WERI-Rb-1 (cell line): ENCODE results near the gene B4GALNT3.

Experiments used
- DNase-seq: peaks from one replicate; pipeline ENCODE4 v3.0.0-alpha.2; 2020
- H3K27ac ChIP-seq: fragments of 250-450 bp; sonication (Bioruptor Pico); 2 replicates; pipeline ENCODE4 v1.5.1; 2020; ENCODE audit warnings: mild to moderate bottlenecking, moderate library complexity
- H3K27me3 ChIP-seq: fragments of 250-450 bp; sonication (Bioruptor Pico); 2 replicates; pipeline ENCODE4 v1.5.1; 2021; ENCODE audit warnings: mild to moderate bottlenecking, low read depth, moderate library complexity; ENCODE audit not compliant: insufficient read depth, severe bottlenecking
- H3K36me3 ChIP-seq: fragments of 250-450 bp; sonication (Bioruptor Pico); 2 replicates; pipeline ENCODE4 v1.5.1; 2020; ENCODE audit warnings: mild to moderate bottlenecking, moderate library complexity
- H3K4me3 ChIP-seq: 2 replicates; pipeline ENCODE4 v1.5.1; 2011; ENCODE audit warnings: low read depth, mild to moderate bottlenecking, control low read depth, low read length
- H3K9me3 ChIP-seq: fragments of 250-450 bp; sonication (Bioruptor Pico); 2 replicates; pipeline ENCODE4 v1.5.1; 2021; ENCODE audit warnings: mild to moderate bottlenecking, moderate library complexity; ENCODE audit not compliant: severe bottlenecking
- TF ChIP-seq, protein P1 (sequence below): IDR thresholded peaks from 2 replicates; pipeline ENCODE4 v1.5.1; 2011; ENCODE audit warnings: low read depth, mild to moderate bottlenecking, control low read depth, inconsistent platforms, low read length

Gene B4GALNT3

GRCh38 chr12:457676-458075, 2.1 kb upstream of the B4GALNT3 start:
- TF ChIP-seq, protein P1, sequence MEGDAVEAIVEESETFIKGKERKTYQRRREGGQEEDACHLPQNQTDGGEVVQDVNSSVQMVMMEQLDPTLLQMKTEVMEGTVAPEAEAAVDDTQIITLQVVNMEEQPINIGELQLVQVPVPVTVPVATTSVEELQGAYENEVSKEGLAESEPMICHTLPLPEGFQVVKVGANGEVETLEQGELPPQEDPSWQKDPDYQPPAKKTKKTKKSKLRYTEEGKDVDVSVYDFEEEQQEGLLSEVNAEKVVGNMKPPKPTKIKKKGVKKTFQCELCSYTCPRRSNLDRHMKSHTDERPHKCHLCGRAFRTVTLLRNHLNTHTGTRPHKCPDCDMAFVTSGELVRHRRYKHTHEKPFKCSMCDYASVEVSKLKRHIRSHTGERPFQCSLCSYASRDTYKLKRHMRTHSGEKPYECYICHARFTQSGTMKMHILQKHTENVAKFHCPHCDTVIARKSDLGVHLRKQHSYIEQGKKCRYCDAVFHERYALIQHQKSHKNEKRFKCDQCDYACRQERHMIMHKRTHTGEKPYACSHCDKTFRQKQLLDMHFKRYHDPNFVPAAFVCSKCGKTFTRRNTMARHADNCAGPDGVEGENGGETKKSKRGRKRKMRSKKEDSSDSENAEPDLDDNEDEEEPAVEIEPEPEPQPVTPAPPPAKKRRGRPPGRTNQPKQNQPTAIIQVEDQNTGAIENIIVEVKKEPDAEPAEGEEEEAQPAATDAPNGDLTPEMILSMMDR, result no peak
- no peak for DNase-seq
- Histone ChIP-seq H3K27me3 (no peaks in the 10 kb centered on the region), H3K36me3 (peaks cover 3% of the 10 kb centered on the region; the same call in 1 of the 2 replicates), H3K4me3 (no peak overlapping the region), H3K27ac (no peak overlapping the region), H3K9me3 (no peaks in the 10 kb centered on the region)

DNA sequence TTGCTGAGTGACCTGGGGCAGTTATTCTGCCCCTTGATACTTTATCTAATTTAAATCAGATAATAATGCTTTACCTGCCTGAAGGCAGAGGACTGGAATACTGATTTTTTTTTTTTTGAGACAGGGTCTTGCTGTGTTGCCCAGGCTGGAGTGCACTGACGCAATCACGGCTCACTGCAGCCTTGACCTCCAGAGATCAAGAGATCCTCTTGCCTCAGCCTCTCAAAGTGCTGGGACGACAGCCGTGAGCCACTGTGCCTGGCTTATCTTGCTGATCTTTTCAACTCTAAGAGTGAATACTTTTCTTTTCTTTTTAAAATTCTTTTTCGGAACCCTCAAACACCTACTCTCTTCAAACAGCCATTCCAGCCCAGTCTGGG, 699 bp upstream of the B4GALNT3 start:
- TF ChIP-seq, protein P1, result no peak
- Histone ChIP-seq H3K27me3 (no peaks in the 10 kb centered on the region), H3K9me3 (no peaks in the 10 kb centered on the region), H3K4me3 (peak overlapping the region; percentile 61), H3K36me3 (no peaks in the 10 kb centered on the region), H3K27ac (no peak overlapping the region)
- DNase-seq, result no peak

- peak; percentile 18 for DNase-seq
- TF ChIP-seq, protein P1, result no peak
- no peaks in the 10 kb centered on the region for H3K27me3 ChIP-seq
- H3K4me3 ChIP-seq, result peak overlapping the region; percentile 61
- H3K36me3 ChIP-seq, result no peaks in the 10 kb centered on the region
- H3K27ac ChIP-seq, result peak overlapping the region; percentile 29; the same call in 1 of the 2 replicates
- H3K9me3 ChIP-seq, result no peaks in the 10 kb centered on the region
Observed at GRCh38 chr12:460261-461230, 807 bp downstream of the B4GALNT3 start.

GRCh38 chr12:461425-461824, 1.7 kb downstream of the B4GALNT3 start:
- TF ChIP-seq, protein P1, result no peak
- H3K4me3 ChIP-seq, result no peak overlapping the region
- H3K27ac ChIP-seq, result no peak overlapping the region
- no peaks in the 10 kb centered on the region for H3K27me3 ChIP-seq
- no peaks in the 10 kb centered on the region for H3K36me3 ChIP-seq
- H3K9me3 ChIP-seq, result no peaks in the 10 kb centered on the region
- no peak for DNase-seq

DNA sequence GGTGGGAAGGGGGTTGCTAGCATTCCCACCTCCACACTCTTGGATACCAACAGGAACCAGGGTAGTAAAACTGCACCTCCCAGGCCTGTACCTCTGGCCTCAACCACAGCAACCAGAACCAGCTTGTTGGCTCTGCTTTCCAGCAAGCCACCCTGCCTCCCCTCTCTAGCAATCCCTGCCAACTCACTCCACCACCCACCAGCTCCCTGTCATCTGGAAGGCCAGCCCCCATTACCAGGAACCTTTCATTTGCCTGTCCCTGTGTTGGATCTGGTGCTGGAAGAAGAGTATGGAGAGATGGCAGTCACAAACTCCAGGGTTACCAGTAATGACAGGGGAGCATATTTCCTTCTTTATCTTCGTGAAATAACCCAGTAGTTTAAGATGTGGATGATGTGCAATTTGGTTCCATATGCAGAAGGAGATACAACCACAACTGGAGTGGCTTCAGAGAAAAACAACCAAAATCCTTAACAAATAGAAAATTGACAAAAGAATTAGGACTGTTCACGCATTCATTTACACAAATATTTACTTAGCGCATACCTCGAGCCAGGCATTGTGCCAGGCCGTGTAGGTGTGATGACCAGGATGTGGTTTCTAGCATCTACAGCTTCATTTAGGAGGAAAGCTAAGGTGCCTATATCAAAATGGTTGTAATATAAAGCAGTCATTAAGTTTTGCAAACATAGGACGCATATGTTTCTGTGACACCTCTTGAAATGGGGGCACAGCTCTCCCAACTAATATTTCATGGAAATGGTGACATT, 3.4 kb downstream of the B4GALNT3 start:
- TF ChIP-seq, protein P1, result no peak
- Histone ChIP-seq H3K9me3 (no peaks in the 10 kb centered on the region), H3K36me3 (no peaks in the 10 kb centered on the region), H3K27ac (no peak overlapping the region), H3K27me3 (no peaks in the 10 kb centered on the region), H3K4me3 (no peak overlapping the region)
- no peak for DNase-seq
